CD4-positive, alpha-beta T cell treated with Interleukin-4 for 4 hours (primary cell): ENCODE results near the gene NID1.
A peak's percentile ranks its signal among the peaks of the same experiment; 100 is the strongest.
"Not testable (repeated sequence)": the region's sequence is repeated elsewhere in the genome, so short reads cannot be mapped to it uniquely, and the experiment has no call there.

Source experiments
- DNase-seq: peaks from one replicate; pipeline ENCODE4 v3.0.0-alpha.2; 2020

The NID1 gene

GRCh38 chr1:235992868-235993267, 72.0 kb downstream of the NID1 start:
- no peak for DNase-seq

GRCh38 chr1:235992346-235992745, 72.5 kb downstream of the NID1 start:
- DNase-seq = no peak

- no peak for DNase-seq
These were observed 74.5 kb downstream of the NID1 start for GRCh38 chr1:235990330-235990795.

- DNase-seq = no peak
These were observed 75.8 kb downstream of the NID1 start for GRCh38 chr1:235989105-235989504.

- DNase-seq = no peak
These were observed 78.0 kb downstream of the NID1 start for GRCh38 chr1:235986869-235987268.

GRCh38 chr1:235984041-235984825, 80.7 kb downstream of the NID1 start:
- DNase-seq = no peak

- DNase-seq = no peak
These were observed 83.9 kb downstream of the NID1 start for GRCh38 chr1:235980976-235981375.

- DNase-seq = no peak
These were observed 85.1 kb downstream of the NID1 start for GRCh38 chr1:235979716-235980333.

- no peak for DNase-seq
These were observed 85.7 kb downstream of the NID1 start for GRCh38 chr1:235979176-235979575.

- no peak for DNase-seq
These were observed 88.4 kb downstream of the NID1 start for GRCh38 chr1:235976490-235976889.

GRCh38 chr1:235974616-235975015, 90.3 kb downstream of the NID1 start:
- DNase-seq = no peak

GRCh38 chr1:235972691-235973090, 92.2 kb downstream of the NID1 start:
- not testable (repeated sequence) for DNase-seq

GRCh38 chr1:235972311-235972689, 92.6 kb downstream of the NID1 start:
- DNase-seq = no peak

- peak; percentile 90 for DNase-seq
These were observed 93.1 kb downstream of the NID1 start for GRCh38 chr1:235971571-235972310.

- no peak for DNase-seq
These were observed 93.9 kb downstream of the NID1 start for GRCh38 chr1:235971020-235971419.

- no peak for DNase-seq
These were observed 96.1 kb downstream of the NID1 start for GRCh38 chr1:235968831-235969230.

- DNase-seq = not testable (repeated sequence)
These were observed 98.8 kb downstream of the NID1 start for GRCh38 chr1:235966134-235966533.

GRCh38 chr1:235960809-235961208, 104.1 kb downstream of the NID1 start:
- no peak for DNase-seq

GRCh38 chr1:235958021-235958420, 106.9 kb downstream of the NID1 start:
- no peak for DNase-seq

GRCh38 chr1:235955777-235956176, 109.1 kb downstream of the NID1 start:
- DNase-seq = no peak

- peak; percentile 55 for DNase-seq
These were observed 110.3 kb downstream of the NID1 start for GRCh38 chr1:235954306-235955283.

GRCh38 chr1:235953801-235954200, 111.1 kb downstream of the NID1 start:
- DNase-seq = no peak
